ENCODE data around the gene MORF4L2.

Gene MORF4L2

DNA sequence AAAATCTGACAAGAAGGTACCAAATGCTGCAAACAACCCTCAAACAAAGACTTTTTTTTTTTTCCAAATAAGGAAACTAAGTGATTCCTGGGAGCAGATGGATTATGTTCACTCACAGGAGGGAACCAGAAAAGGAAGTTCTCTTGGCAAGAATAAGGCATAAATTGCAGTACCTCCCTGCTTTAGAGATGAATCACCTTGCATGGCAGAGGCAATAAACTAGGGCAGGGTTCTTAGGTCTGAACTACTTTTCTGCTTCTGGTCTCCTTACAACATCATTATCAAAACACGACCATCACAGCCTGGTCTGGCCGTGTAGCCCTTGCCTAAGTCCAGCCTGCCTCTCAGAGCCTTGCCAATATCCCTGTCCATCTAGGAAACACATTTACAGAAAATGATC, 30.5 kb upstream of the MORF4L2 start:
- Histone ChIP-seq H3K36me3 (ENCODE audit: insufficient read depth, low read length) (no peaks in the 10 kb centered on the region), H3K9me3 (ENCODE audit: insufficient read depth, low read length, severe bottlenecking) (no peaks in the 10 kb centered on the region), H3K27ac (ENCODE audit: low read length) (no peak overlapping the region), H3K79me2 (ENCODE audit: insufficient read depth, low read length) (no peaks in the 10 kb centered on the region), H3K27me3 (ENCODE audit: insufficient read depth, low read length, poor library complexity) (no peaks in the 10 kb centered on the region), H3K4me1 (ENCODE audit: insufficient read depth, low read length) (no peaks in the 10 kb centered on the region), H2AFZ (ENCODE audit: low read depth, low read length) (no peak overlapping the region), H4K20me1 (ENCODE audit: insufficient read depth, low read length) (no peaks in the 10 kb centered on the region), H3K4me3 (ENCODE audit: low read depth in 1 of 2, low read length in 2 of 2) (no peak overlapping the region), H3K4me2 (ENCODE audit: insufficient read depth, low read length) (no peak overlapping the region), H3K9ac (ENCODE audit: low read depth, low read length) (no peak overlapping the region)
- DNase-seq (no peak), ATAC-seq (ENCODE audit: insufficient read depth, low read depth) (no peak)
- TF ChIP-seq, protein P1, sequence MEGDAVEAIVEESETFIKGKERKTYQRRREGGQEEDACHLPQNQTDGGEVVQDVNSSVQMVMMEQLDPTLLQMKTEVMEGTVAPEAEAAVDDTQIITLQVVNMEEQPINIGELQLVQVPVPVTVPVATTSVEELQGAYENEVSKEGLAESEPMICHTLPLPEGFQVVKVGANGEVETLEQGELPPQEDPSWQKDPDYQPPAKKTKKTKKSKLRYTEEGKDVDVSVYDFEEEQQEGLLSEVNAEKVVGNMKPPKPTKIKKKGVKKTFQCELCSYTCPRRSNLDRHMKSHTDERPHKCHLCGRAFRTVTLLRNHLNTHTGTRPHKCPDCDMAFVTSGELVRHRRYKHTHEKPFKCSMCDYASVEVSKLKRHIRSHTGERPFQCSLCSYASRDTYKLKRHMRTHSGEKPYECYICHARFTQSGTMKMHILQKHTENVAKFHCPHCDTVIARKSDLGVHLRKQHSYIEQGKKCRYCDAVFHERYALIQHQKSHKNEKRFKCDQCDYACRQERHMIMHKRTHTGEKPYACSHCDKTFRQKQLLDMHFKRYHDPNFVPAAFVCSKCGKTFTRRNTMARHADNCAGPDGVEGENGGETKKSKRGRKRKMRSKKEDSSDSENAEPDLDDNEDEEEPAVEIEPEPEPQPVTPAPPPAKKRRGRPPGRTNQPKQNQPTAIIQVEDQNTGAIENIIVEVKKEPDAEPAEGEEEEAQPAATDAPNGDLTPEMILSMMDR (IDR thresholded peaks at IDR 0.05; ENCODE audit: borderline replicate concordance, extremely low read depth, low read length, poor library complexity, severe bottlenecking), result no peak
- TF ChIP-seq EZH2 (IDR thresholded peaks at IDR 0.05; ENCODE audit: borderline replicate concordance, low read depth, low read length, severe bottlenecking), result no peak

DNA sequence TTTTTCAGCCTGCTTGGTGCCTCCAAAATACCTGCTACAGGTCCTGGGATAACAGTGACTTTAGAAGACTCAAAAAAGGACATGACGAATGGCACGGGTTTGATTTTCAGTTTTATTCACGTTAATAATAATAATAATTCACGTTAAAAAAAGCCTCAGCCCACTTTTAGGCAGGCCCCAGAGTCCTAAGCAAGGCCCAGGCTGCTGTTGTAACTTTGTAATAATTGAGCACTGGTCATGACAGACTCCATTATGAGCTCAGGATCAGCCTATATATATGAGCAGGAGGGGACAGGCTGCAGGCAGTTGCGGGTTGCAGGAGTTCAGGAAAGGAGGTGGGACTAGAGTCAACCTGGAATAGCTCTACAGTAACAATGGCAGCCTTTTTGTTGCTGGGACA, 24.1 kb upstream of the MORF4L2 start, which contains the start of gene TMEM31:
TSS of gene TMEM31 (plus strand) at position 301 of the 400 bp plus-strand sequence. CDS start 1,350 bp downstream, outside the sequence.
- H3K4me3 ChIP-seq (ENCODE audit: low read depth in 1 of 2, low read length in 2 of 2), result no peak within 1 kb of the TSS
- no peaks in the 10 kb centered on the region for H4K20me1 ChIP-seq (ENCODE audit: insufficient read depth, low read length)
- H3K4me1 ChIP-seq (ENCODE audit: insufficient read depth, low read length), result no peaks in the 10 kb centered on the region
- no peak within 1 kb of the TSS for H2AFZ ChIP-seq (ENCODE audit: low read depth, low read length)
- no peak within 1 kb of the TSS for H3K9ac ChIP-seq (ENCODE audit: low read depth, low read length)
- no peaks in the 10 kb centered on the region for H3K9me3 ChIP-seq (ENCODE audit: insufficient read depth, low read length, severe bottlenecking)
- DNase-seq (no peak), ATAC-seq (ENCODE audit: insufficient read depth, low read depth) (no peak)
- H3K36me3 ChIP-seq (ENCODE audit: insufficient read depth, low read length), result no peaks in the 10 kb centered on the region
- no peaks in the 10 kb centered on the region for H3K79me2 ChIP-seq (ENCODE audit: insufficient read depth, low read length)
- no peak within 1 kb of the TSS for H3K4me2 ChIP-seq (ENCODE audit: insufficient read depth, low read length)
- no peak within 1 kb of the TSS for H3K27ac ChIP-seq (ENCODE audit: low read length)
- no peak for TF ChIP-seq EZH2 (IDR thresholded peaks at IDR 0.05; ENCODE audit: borderline replicate concordance, low read depth, low read length, severe bottlenecking)
- TF ChIP-seq, protein P1 (IDR thresholded peaks at IDR 0.05; ENCODE audit: borderline replicate concordance, extremely low read depth, low read length, poor library complexity, severe bottlenecking), result no peak
- H3K27me3 ChIP-seq (ENCODE audit: insufficient read depth, low read length, poor library complexity), result no peaks in the 10 kb centered on the region

DNA sequence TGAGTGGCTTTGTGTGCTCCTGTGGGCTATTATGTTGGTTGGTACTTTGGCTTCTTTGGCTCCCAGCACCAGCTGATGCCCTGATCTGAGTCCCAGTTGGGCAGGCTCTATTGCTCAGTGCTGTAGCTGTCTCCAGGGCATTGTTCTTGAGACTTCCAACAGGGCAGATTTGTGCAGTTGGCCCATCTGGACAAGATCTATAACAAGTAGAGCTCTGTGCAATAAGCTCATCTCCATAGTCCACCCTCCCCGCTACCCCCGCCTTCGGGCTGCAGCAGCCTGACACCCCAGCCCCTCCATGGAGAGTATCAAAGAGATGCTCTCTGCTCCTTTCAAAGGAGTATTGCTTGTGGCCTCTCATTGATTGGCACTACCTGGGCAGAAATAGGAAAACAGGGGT, 18.4 kb upstream of the MORF4L2 start:
- Histone ChIP-seq H2AFZ (ENCODE audit: low read depth, low read length) (no peak overlapping the region), H3K4me3 (ENCODE audit: low read depth in 1 of 2, low read length in 2 of 2) (no peak overlapping the region), H3K27ac (ENCODE audit: low read length) (no peak overlapping the region), H3K9me3 (ENCODE audit: insufficient read depth, low read length, severe bottlenecking) (no peaks in the 10 kb centered on the region), H3K79me2 (ENCODE audit: insufficient read depth, low read length) (no peaks in the 10 kb centered on the region), H3K9ac (ENCODE audit: low read depth, low read length) (no peak overlapping the region), H4K20me1 (ENCODE audit: insufficient read depth, low read length) (no peaks in the 10 kb centered on the region), H3K36me3 (ENCODE audit: insufficient read depth, low read length) (no peaks in the 10 kb centered on the region), H3K4me1 (ENCODE audit: insufficient read depth, low read length) (no peaks in the 10 kb centered on the region), H3K4me2 (ENCODE audit: insufficient read depth, low read length) (no peak overlapping the region), H3K27me3 (ENCODE audit: insufficient read depth, low read length, poor library complexity) (no peaks in the 10 kb centered on the region)
- DNase-seq (no peak), ATAC-seq (ENCODE audit: insufficient read depth, low read depth) (no peak)
- TF ChIP-seq, protein P1 (IDR thresholded peaks at IDR 0.05; ENCODE audit: borderline replicate concordance, extremely low read depth, low read length, poor library complexity, severe bottlenecking), result no peak
- no peak for TF ChIP-seq EZH2 (IDR thresholded peaks at IDR 0.05; ENCODE audit: borderline replicate concordance, low read depth, low read length, severe bottlenecking)

DNA sequence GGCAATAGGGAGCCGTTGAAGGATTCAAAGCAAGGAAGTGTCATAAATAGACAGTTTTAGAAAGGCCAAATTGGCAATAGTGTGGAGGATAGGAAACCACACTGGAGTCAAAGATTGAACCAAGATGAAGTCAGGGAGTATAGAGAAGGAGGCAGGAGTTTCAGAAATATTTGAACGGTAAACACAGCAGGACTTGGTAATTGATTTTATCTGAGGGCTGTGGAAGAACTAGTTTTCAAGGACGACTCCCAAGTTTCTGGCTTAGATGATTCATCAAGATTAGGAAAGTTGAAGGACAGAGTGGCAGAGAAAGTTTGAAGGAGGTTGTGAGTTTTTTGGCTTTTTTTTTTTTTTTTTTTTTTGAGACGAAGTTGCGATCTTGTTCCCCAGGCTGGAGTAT, 12.7 kb upstream of the MORF4L2 start:
- no peaks in the 10 kb centered on the region for H3K27me3 ChIP-seq (ENCODE audit: insufficient read depth, low read length, poor library complexity)
- H3K9ac ChIP-seq (ENCODE audit: low read depth, low read length), result no peak overlapping the region
- H3K4me2 ChIP-seq (ENCODE audit: insufficient read depth, low read length), result no peak overlapping the region
- no peaks in the 10 kb centered on the region for H3K79me2 ChIP-seq (ENCODE audit: insufficient read depth, low read length)
- no peak overlapping the region for H3K27ac ChIP-seq (ENCODE audit: low read length)
- ATAC-seq (ENCODE audit: insufficient read depth, low read depth) (no peak), DNase-seq (no peak)
- no peak overlapping the region for H3K4me3 ChIP-seq (ENCODE audit: low read depth in 1 of 2, low read length in 2 of 2)
- H3K9me3 ChIP-seq (ENCODE audit: insufficient read depth, low read length, severe bottlenecking), result no peaks in the 10 kb centered on the region
- TF ChIP-seq, protein P1 (IDR thresholded peaks at IDR 0.05; ENCODE audit: borderline replicate concordance, extremely low read depth, low read length, poor library complexity, severe bottlenecking), result no peak
- H3K36me3 ChIP-seq (ENCODE audit: insufficient read depth, low read length), result no peaks in the 10 kb centered on the region
- no peaks in the 10 kb centered on the region for H3K4me1 ChIP-seq (ENCODE audit: insufficient read depth, low read length)
- no peak overlapping the region for H2AFZ ChIP-seq (ENCODE audit: low read depth, low read length)
- H4K20me1 ChIP-seq (ENCODE audit: insufficient read depth, low read length), result no peaks in the 10 kb centered on the region

Data from DND-41 (cell line).